SK-N-MC (cell line): ENCODE measurements around the gene TAS1R3.

ENCODE experiments used
- DNase-seq: peaks from one replicate; pipeline ENCODE4 v3.0.0-alpha.2; 2011; ENCODE audit warnings: low read depth, low spot score
- H3K27ac ChIP-seq: fragments of 200-600 bp; sonication (generic); 2 replicates; pipeline ENCODE4 v1.5.1; 2016; ENCODE audit warnings: mixed run types
- H3K36me3 ChIP-seq: fragments of 200-600 bp; sonication (generic); 2 replicates; pipeline ENCODE4 v1.6.1; 2017; ENCODE audit warnings: antibody characterized with exemption, low read length, mixed read lengths; ENCODE audit not compliant: insufficient read depth
- H3K4me3 ChIP-seq: fragments of 200-600 bp; sonication (generic); 2 replicates; pipeline ENCODE4 v1.5.1; 2016
- H3K9ac ChIP-seq: fragments of 200-600 bp; sonication (generic); 2 replicates; pipeline ENCODE4 v1.8.0; 2017; ENCODE audit warnings: mixed run types, mixed read lengths; ENCODE audit not compliant: insufficient read length
- H3K9me3 ChIP-seq: fragments of 200-600 bp; sonication (generic); 2 replicates; pipeline ENCODE4 v1.6.1; 2017; ENCODE audit warnings: low read depth, mild to moderate bottlenecking, antibody characterized with exemption, low read length, moderate library complexity, mixed read lengths
- EZH2 ChIP-seq: fragments of 200-600 bp; sonication (generic); IDR thresholded peaks from one replicate; pipeline ENCODE4 v1.6.1; 2017; ENCODE audit warnings: antibody characterized with exemption
- FOXP2 ChIP-seq: optimal IDR thresholded peaks from 2 replicates; pipeline ENCODE3; 2011; ENCODE audit warnings: mild to moderate bottlenecking, moderate library complexity; ENCODE audit not compliant: insufficient read depth; ENCODE audit errors: extremely low read length, control extremely low read depth
- POLR2AphosphoS5 ChIP-seq: IDR thresholded peaks from 2 replicates; pipeline ENCODE4 v1.6.1; 2012; ENCODE audit warnings: mild to moderate bottlenecking, low read depth, low read length, borderline replicate concordance

TAS1R3 gene

DNA sequence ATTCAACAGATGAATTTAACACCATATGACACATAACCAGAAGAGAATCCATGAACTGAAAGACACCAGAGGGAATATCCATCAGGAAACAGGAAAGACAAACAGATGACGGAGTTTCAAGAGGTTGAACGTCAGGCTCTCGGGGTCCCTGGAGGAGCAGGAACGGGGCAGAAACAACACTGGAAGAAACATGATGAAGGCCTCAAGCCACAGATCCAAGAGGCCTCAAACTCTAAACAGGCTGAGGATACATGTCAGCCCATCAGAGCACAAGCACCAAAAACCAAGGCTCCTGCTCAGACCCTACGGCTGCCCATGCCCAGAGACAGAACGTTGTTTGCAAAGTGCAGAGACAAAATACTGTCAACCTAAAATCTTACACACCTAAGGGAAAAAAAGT lies 13.7 kb upstream of the TAS1R3 start:
- no peaks in the 10 kb centered on the region for H3K9me3 ChIP-seq
- peaks cover 39% of the 10 kb centered on the region; the same call in 1 of the 2 replicates for H3K36me3 ChIP-seq
- no peak overlapping the region for H3K4me3 ChIP-seq
- TF ChIP-seq FOXP2: no peak
- no peak for TF ChIP-seq EZH2
- no peak for TF ChIP-seq POLR2AphosphoS5
- no peak overlapping the region for H3K9ac ChIP-seq
- H3K27ac ChIP-seq: peak overlapping the region; percentile 70; the same call in 1 of the 2 replicates
- no peak for DNase-seq

DNA sequence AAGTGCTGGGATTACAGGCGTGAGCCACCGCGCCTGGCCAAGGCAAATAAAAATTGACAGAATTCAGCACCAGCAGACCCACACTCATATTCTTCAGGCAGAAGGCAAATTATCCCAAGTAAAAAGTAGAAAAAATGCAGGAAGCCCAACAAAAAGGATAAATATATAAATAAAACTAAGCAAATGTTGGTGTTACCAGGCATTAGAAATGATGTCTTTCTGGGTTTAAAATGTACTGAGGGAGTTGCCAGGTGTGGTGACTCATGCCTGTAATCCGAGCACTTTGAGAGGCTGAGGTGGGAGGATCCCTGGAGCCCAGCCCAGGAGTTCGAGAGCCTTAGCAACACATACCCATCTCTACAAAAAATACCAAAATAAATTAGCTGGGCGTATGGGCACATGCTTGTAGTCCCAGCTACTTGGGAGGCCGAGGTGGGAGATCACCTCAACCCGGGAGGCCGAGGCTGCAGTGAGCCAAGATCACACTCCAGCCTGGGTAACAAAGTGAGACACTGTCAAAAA lies 12.9 kb upstream of the TAS1R3 start:
- Histone ChIP-seq H3K9ac (no peak overlapping the region), H3K4me3 (no peak overlapping the region), H3K27ac (peak overlapping the region; percentile 40; the same call in 1 of the 2 replicates), H3K36me3 (peaks cover 32% of the 10 kb centered on the region; the same call in 1 of the 2 replicates), H3K9me3 (no peaks in the 10 kb centered on the region)
- DNase-seq: no peak
- TF ChIP-seq FOXP2: no peak
- no peak for TF ChIP-seq EZH2
- no peak for TF ChIP-seq POLR2AphosphoS5

DNA sequence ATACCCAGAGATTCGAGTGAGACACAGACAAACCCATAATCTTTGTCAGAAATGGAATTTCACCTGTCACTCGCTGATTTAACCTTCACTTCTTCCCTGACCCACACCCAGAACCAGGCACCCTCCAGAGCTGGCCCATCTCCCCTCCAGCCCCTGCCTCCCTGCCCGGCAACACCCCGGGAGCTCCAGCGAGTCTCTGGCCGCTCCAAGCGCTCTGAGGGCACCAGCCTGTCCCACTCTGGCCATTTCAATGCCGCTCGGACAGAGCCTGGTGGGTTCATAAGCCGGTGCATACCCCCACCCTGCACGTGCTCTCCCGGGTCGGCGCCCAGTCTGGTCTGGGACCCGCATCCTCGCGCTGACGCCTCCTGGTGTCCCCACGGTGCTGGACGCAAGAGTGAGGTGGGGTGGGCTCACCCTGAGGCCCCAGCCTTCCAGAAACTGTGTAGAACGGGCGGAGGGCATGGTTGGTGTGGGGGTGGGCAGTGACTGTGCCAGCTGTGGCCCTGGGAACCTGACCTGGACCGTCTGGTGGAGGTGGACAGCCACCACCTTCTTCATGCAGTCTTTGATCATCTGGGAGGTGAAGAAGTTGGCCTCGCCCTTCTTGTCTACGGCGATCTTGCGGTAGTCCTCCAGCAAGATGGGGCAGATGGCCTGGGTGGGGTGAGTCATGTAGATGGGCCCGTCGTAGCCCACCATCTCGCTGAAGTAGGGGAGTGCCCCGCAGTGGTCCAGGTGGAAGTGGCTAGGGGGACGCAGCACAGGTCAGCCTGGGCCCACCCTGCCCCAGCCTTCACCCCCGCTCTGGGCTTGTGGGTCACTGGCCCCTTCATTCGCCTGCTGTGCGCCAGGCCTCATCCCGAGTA lies 12.1 kb upstream of the TAS1R3 start:
- no peak overlapping the region for H3K27ac ChIP-seq
- H3K36me3 ChIP-seq: peaks cover 24% of the 10 kb centered on the region; the same call in 1 of the 2 replicates
- no peak for TF ChIP-seq EZH2
- no peak; the same call in 1 of the 2 replicates for TF ChIP-seq POLR2AphosphoS5
- TF ChIP-seq FOXP2: no peak

GRCh38 chr1:1319646-1319941 lies 11.5 kb upstream of the TAS1R3 start:
- no peaks in the 10 kb centered on the region for H3K9me3 ChIP-seq
- DNase-seq: no peak
- no peak overlapping the region for H3K27ac ChIP-seq
- TF ChIP-seq POLR2AphosphoS5 (no peak), EZH2 (no peak), FOXP2 (no peak)
- peaks cover 18% of the 10 kb centered on the region; the same call in 1 of the 2 replicates for H3K36me3 ChIP-seq
- H3K9ac ChIP-seq: no peak overlapping the region
- H3K4me3 ChIP-seq: no peak overlapping the region

More for the DNA sequence above, 12.1 kb upstream of the TAS1R3 start:
- H3K9me3 ChIP-seq: no peaks in the 10 kb centered on the region
- no peak overlapping the region for H3K4me3 ChIP-seq
- H3K9ac ChIP-seq: no peak overlapping the region
- no peak for DNase-seq

DNA sequence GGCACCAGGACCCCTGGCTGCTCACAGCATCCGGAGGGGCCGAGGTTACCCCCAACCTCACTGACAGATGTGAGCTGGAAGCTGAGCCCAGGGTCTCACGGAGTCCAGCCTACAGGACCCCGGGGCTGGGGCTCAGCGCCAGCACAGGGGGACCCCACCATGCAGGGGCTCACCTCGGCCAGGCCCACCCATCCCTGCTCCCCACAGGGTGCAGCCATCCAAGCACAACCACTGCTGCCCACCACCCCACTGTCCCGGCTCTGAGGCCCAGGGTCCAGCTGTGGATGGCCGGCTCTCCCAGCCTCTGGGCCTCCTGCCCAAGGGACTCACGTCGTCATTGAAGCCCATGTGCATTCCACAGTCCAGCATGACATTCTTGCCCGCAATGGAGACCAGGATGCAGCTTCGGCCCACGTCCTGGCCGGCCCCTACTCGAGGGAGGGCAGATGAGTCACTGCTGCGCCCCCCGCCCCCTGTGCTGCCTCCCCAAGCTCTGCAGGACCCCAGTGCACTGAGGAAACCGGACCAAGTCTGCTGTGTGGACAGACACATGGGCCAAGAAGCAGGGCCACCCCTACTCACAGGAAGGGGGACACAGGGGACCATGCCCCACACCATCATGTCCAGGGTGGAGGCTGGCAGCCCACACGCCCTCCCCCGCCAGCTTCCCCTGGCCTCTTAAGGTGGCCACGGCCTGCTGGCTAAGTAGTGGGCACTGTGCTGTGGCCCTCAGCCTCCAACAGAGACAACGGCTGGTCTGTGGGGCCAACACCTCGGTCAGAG lies 10.2 kb upstream of the TAS1R3 start:
- Histone ChIP-seq H3K27ac (no peak overlapping the region), H3K4me3 (no peak overlapping the region), H3K36me3 (peaks cover 14% of the 10 kb centered on the region; the same call in 1 of the 2 replicates), H3K9me3 (no peaks in the 10 kb centered on the region), H3K9ac (no peak overlapping the region)
- TF ChIP-seq FOXP2: no peak
- no peak for TF ChIP-seq POLR2AphosphoS5
- no peak for TF ChIP-seq EZH2
- DNase-seq: no peak

DNA sequence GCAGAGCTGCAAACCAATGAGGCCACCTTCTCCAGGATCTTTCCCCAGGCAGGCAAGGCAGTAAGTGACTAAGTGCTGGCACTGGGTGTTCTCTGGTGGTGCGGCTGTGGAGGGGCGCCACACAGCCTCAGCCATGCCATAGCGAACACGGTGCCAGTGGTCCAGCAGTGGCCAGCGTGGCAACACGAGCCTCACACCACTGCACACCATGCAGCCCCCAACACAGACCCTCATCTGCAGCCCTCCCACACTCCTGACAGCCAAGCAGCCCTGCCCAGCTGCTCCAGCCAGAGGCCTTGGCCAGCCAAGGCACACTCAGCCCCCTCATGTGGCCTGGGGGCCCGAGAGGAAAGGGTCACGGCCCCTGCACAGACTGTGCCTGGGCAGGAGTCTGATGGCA lies 9.6 kb upstream of the TAS1R3 start:
- DNase-seq: no peak
- Histone ChIP-seq H3K27ac (no peak overlapping the region), H3K4me3 (no peak overlapping the region), H3K9ac (no peak overlapping the region), H3K36me3 (peaks cover 14% of the 10 kb centered on the region; the same call in 1 of the 2 replicates), H3K9me3 (no peaks in the 10 kb centered on the region)
- TF ChIP-seq FOXP2 (no peak), EZH2 (no peak), POLR2AphosphoS5 (no peak)

GRCh38 chr1:1322418-1322817 lies 8.7 kb upstream of the TAS1R3 start:
- Histone ChIP-seq H3K4me3 (no peak overlapping the region), H3K27ac (no peak overlapping the region), H3K9ac (no peak overlapping the region), H3K9me3 (no peaks in the 10 kb centered on the region), H3K36me3 (peaks cover 14% of the 10 kb centered on the region; the same call in 1 of the 2 replicates)
- no peak for DNase-seq
- TF ChIP-seq POLR2AphosphoS5: no peak
- no peak for TF ChIP-seq FOXP2
- no peak for TF ChIP-seq EZH2

DNA sequence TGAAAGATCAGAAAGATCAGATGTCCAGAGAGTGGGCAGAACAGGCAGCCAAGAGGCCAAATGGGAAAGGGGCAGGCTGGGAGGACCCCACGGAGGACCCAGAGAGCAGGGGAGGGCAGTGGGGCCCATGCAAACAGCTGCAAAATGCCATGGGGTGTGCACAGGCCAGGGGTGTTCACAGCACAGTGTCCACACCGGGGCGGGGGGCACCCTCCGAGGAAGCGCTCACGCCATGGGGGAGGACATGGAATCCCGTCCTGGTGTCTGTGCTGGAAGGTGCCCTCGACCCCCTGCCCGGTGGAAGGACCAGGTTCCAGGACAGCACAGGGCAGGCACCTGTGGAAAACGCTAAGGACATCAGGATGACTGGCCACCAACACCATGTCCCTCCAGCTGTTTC lies 8.1 kb upstream of the TAS1R3 start:
- Histone ChIP-seq H3K9me3 (no peaks in the 10 kb centered on the region), H3K27ac (no peak overlapping the region), H3K36me3 (peaks cover 13% of the 10 kb centered on the region; the same call in 1 of the 2 replicates), H3K9ac (no peak overlapping the region), H3K4me3 (peak overlapping the region; percentile 54; the same call in 1 of the 2 replicates)
- no peak for DNase-seq
- TF ChIP-seq EZH2 (no peak), POLR2AphosphoS5 (no peak), FOXP2 (no peak)
